ENCODE measurements around the gene KIRREL3. TPM values are rescaled to one million over a fixed set of nuclear protein-coding genes. Genes with fewer than 3 reads are reported as not detected.

KIRREL3 gene
- polyA plus RNA-seq, 1 experiment: 2.3 TPM

DNA sequence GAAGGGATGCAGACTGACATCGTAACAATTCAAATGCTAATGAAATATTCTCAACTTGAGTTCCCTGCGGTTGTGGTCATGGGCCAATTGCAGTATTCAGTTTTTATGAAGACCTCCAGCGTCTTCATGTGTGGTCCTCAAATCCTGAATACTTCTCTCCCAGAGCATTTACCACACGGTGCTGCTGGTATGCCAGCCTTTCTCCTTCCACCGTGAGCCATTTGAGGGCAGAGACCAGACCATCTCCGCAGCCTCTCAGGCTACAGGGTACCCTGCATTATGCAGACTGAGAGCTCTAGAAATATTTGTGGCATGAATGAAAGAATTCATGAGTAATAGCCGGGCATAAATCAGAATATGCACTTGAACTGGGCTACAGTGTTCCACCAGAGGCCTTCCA is 355.4 kb downstream of the KIRREL3 start:
- no peaks in the 10 kb centered on the region for H3K27me3 ChIP-seq (ENCODE audit: control insufficient read depth, insufficient read depth, low read length)
- CTCF ChIA-PET: interaction anchor here (2.4 kb wide), 1 partner anchor 345 kb away, joined by 10 read pairs; no protein-coding TSS in a partner anchor
- no peaks in the 10 kb centered on the region for H3K9me3 ChIP-seq (ENCODE audit: control insufficient read depth, insufficient read depth, low read length)
- POLR2A ChIA-PET: no interaction called here
- no peak for DNase-seq (ENCODE audit: low read depth, low spot score)
- no peak overlapping the region for H3K4me3 ChIP-seq (ENCODE audit: low read depth, low read length)
- TF ChIP-seq, protein P1, sequence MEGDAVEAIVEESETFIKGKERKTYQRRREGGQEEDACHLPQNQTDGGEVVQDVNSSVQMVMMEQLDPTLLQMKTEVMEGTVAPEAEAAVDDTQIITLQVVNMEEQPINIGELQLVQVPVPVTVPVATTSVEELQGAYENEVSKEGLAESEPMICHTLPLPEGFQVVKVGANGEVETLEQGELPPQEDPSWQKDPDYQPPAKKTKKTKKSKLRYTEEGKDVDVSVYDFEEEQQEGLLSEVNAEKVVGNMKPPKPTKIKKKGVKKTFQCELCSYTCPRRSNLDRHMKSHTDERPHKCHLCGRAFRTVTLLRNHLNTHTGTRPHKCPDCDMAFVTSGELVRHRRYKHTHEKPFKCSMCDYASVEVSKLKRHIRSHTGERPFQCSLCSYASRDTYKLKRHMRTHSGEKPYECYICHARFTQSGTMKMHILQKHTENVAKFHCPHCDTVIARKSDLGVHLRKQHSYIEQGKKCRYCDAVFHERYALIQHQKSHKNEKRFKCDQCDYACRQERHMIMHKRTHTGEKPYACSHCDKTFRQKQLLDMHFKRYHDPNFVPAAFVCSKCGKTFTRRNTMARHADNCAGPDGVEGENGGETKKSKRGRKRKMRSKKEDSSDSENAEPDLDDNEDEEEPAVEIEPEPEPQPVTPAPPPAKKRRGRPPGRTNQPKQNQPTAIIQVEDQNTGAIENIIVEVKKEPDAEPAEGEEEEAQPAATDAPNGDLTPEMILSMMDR (IDR thresholded peaks at IDR 0.05; ENCODE audit: low read depth, low read length): no peak
- no peak overlapping the region for H3K27ac ChIP-seq (ENCODE audit: low read depth, low read length)

- no peak for DNase-seq (ENCODE audit: low read depth, low spot score)
- TF ChIP-seq, protein P1 (IDR thresholded peaks at IDR 0.05; ENCODE audit: low read depth, low read length): no peak
- Histone ChIP-seq H3K9me3 (ENCODE audit: control insufficient read depth, insufficient read depth, low read length) (no peaks in the 10 kb centered on the region), H3K27ac (ENCODE audit: low read depth, low read length) (no peak overlapping the region), H3K27me3 (ENCODE audit: control insufficient read depth, insufficient read depth, low read length) (no peaks in the 10 kb centered on the region), H3K4me3 (ENCODE audit: low read depth, low read length) (no peak overlapping the region)
- ChIA-PET POLR2A (no interaction called here), CTCF (interaction anchor here (0.6 to 0.9 kb wide), 2 partner anchors 76 to 350 kb away, joined by 3 to 5 read pairs; no protein-coding TSS in a partner anchor)
Observed at GRCh38 chr11:126640186-126640585, 360.4 kb downstream of the KIRREL3 start.

GRCh38 chr11:126639692-126640091 is 360.9 kb downstream of the KIRREL3 start:
- H3K4me3 ChIP-seq (ENCODE audit: low read depth, low read length): no peak overlapping the region
- POLR2A ChIA-PET: no interaction called here
- H3K9me3 ChIP-seq (ENCODE audit: control insufficient read depth, insufficient read depth, low read length): no peaks in the 10 kb centered on the region
- no peaks in the 10 kb centered on the region for H3K27me3 ChIP-seq (ENCODE audit: control insufficient read depth, insufficient read depth, low read length)
- no peak overlapping the region for H3K27ac ChIP-seq (ENCODE audit: low read depth, low read length)
- DNase-seq (ENCODE audit: low read depth, low spot score): no peak
- CTCF ChIA-PET: interaction anchor here (0.6 to 1.9 kb wide), 3 partner anchors 32 to 350 kb away, joined by 3 to 11 read pairs (median 5); no protein-coding TSS in a partner anchor
- TF ChIP-seq, protein P1 (IDR thresholded peaks at IDR 0.05; ENCODE audit: low read depth, low read length): no peak

- ChIA-PET CTCF (interaction anchor here (1.0 to 2.0 kb wide), 3 partner anchors 31 to 352 kb away, joined by 4 to 11 read pairs (median 6); no protein-coding TSS in a partner anchor), POLR2A (no interaction called here)
- Histone ChIP-seq H3K4me3 (ENCODE audit: low read depth, low read length) (no peak overlapping the region), H3K27ac (ENCODE audit: low read depth, low read length) (peak overlapping the region; percentile 54), H3K9me3 (ENCODE audit: control insufficient read depth, insufficient read depth, low read length) (no peaks in the 10 kb centered on the region), H3K27me3 (ENCODE audit: control insufficient read depth, insufficient read depth, low read length) (no peaks in the 10 kb centered on the region)
- no peak for DNase-seq (ENCODE audit: low read depth, low spot score)
- TF ChIP-seq, protein P1 (IDR thresholded peaks at IDR 0.05; ENCODE audit: low read depth, low read length): no peak
Observed at GRCh38 chr11:126638648-126639047, 361.9 kb downstream of the KIRREL3 start.

- H3K9me3 ChIP-seq (ENCODE audit: control insufficient read depth, insufficient read depth, low read length): no peaks in the 10 kb centered on the region
- TF ChIP-seq, protein P1 (IDR thresholded peaks at IDR 0.05; ENCODE audit: low read depth, low read length): no peak
- ChIA-PET CTCF (interaction anchor here (0.6 to 2.0 kb wide), 4 partner anchors 30 to 352 kb away, joined by 3 to 11 read pairs (median 5); no protein-coding TSS in a partner anchor), POLR2A (interaction anchor here (0.7 kb wide), 1 partner anchor 113 kb away, joined by 3 read pairs; no protein-coding TSS in a partner anchor)
- peak; percentile 81 for DNase-seq (ENCODE audit: low read depth, low spot score)
- H3K27me3 ChIP-seq (ENCODE audit: control insufficient read depth, insufficient read depth, low read length): no peaks in the 10 kb centered on the region
- H3K4me3 ChIP-seq (ENCODE audit: low read depth, low read length): no peak overlapping the region
- peak overlapping the region; percentile 87 for H3K27ac ChIP-seq (ENCODE audit: low read depth, low read length)
Observed at GRCh38 chr11:126637795-126638175, 362.8 kb downstream of the KIRREL3 start.
